A673 (cell line): ENCODE measurements around the gene CCDC110.

Source experiments
- CTCF ChIP-seq: fragments of 300-800, 200-600 bp; sonication (generic); conservative IDR thresholded peaks from 2 replicates; pipeline ENCODE4 v1.5.1; 2017; ENCODE audit warnings: low read depth, mild to moderate bottlenecking, antibody characterized with exemption, low read length, moderate library complexity, mixed read lengths
- EZH2 ChIP-seq: fragments of 200-600 bp; sonication (generic); IDR thresholded peaks from 2 replicates; pipeline ENCODE4 v1.6.1; 2017; ENCODE audit warnings: borderline replicate concordance, low read depth, mild to moderate bottlenecking, mixed read lengths, antibody characterized with exemption, low read length; ENCODE audit not compliant: poor library complexity, severe bottlenecking

DNA sequence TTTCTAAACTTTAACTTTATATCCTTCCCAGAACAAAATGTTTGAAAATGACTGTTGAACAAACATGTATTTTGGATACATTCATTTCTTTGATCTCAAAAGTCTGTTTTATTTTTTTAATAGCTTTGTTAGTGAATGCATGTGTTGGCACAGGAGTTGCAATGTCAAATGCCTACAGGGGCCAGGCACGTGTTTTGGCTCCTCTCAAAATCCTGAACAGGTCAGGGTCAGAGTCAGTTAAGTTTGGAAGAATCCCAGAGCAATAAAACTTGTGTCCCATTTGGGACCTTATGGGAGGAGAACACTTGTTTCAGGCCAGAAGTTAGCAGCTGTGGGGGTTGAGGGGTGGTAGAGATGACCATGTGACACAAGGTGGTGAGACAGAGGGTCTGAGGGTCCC is 29.0 kb upstream of the CCDC110 start:
- TF ChIP-seq CTCF = no peak
- TF ChIP-seq EZH2 = no peak
